GM11168 (cell line): ENCODE measurements around the gene BACH2.

ENCODE experiments used
- in situ Hi-C: fragments of 300-500 bp; cut with MboI; formaldehyde crosslinking; loops from one replicate; pipeline ENCODE4 v1.12.0; 2022; ENCODE audit warnings: low sequenced_read_pairs; ENCODE audit not compliant: unreplicated experiment

The BACH2 gene

DNA sequence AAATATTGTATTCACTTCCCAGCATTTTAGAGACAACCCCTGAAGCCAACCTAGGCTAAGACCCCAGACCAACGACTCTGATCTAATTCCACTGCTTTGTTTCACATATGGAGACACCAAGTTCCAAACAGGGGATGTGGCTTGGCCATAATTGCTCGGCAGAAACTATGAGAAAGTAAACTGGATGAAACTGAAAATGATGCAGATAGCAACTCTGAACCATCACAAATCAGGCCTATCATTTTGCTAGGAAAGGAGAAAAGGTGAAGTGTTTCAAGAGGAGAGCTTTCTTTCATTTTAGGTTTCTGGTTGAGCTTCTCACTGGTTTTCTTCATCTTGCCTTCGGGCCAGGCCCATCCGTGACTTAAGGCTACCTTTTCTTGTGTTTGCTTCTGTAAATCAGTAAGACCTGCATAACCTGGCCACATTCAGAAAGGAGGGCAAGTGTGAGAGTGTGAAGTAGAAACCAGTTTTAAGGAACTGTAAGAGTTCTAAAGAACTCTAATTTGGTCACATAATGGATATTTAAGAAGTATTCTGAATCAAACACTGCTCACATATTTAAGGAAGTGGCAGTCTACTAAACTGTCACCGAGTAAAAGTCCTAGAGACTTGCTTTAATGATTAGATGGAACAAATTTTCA is 105.8 kb downstream of the BACH2 start:
- in situ Hi-C loops = no loop called here

DNA sequence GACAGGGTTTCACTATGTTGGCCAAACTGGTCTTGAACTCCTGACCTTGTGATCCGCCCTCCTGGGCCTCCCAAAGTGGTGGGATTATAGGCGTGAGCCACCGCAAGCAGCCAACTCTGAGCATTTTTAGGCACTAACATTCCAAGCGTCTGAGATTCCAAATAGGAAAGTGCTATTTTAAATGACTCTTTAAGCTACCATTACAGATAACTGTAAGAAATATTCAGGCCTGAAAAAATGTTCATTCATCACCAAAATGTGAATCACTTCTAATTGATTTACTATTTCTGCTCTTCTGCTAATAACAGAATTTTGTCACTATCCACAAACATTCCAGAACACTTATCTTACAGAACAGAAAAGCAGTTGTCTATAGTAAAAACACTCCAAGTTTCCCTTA is 106.5 kb downstream of the BACH2 start:
- in situ Hi-C loops = no loop called here

- in situ Hi-C loops = no loop called here
Observed at GRCh38 chr6:90187437-90188121, 109.1 kb downstream of the BACH2 start.

DNA sequence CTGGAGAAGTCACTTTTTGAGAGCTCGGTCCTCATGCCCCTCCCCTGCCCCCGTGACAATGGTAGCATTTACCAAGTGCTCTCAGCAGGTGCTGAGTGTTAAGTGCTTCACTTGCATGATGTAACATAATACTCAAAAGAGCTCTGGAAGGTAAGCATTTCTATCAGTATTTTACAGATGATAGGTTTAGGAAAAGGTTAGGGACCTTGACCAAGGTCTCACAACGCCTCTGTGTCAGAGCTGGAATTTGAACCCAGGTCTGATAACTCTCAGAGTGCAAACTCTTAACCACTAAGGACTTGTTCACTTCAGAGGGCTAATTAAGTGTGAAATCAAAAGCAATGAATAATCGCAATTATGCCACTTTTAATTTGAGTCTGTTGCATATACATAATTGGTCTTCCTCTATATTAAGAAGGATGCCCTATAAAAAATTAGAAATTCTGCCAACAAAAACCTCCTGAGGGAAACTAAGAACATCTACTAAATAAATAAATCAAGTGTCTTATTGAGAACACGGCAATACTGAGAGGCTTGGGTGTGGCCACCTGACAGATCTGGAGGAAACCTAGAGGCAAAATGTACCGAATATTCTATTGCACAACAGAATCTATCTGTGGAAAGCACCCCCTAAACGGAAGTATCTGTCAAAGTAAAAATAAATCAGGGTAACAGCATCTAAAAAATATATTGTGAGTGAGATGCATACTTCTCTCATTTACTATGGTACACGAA is 109.8 kb downstream of the BACH2 start:
- in situ Hi-C loops = no loop called here

DNA sequence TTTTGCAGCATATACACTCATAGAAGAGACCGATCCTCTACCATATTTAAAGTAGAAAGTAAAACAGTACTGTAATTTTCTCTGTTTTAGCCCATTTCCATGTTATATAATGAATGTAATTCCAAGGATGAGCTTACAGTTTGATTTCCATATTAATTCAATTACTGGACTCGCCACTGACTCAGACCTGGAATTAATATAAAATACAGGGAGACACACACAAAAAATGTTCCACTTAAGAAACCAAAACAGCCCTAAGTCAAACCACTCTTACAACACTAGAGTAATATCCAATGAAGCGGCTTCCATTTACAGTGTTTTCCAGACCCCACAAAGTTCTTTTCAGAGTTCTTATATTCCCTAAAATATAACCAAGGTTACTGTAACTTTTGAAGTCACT is 110.6 kb downstream of the BACH2 start:
- in situ Hi-C loops = no loop called here

DNA sequence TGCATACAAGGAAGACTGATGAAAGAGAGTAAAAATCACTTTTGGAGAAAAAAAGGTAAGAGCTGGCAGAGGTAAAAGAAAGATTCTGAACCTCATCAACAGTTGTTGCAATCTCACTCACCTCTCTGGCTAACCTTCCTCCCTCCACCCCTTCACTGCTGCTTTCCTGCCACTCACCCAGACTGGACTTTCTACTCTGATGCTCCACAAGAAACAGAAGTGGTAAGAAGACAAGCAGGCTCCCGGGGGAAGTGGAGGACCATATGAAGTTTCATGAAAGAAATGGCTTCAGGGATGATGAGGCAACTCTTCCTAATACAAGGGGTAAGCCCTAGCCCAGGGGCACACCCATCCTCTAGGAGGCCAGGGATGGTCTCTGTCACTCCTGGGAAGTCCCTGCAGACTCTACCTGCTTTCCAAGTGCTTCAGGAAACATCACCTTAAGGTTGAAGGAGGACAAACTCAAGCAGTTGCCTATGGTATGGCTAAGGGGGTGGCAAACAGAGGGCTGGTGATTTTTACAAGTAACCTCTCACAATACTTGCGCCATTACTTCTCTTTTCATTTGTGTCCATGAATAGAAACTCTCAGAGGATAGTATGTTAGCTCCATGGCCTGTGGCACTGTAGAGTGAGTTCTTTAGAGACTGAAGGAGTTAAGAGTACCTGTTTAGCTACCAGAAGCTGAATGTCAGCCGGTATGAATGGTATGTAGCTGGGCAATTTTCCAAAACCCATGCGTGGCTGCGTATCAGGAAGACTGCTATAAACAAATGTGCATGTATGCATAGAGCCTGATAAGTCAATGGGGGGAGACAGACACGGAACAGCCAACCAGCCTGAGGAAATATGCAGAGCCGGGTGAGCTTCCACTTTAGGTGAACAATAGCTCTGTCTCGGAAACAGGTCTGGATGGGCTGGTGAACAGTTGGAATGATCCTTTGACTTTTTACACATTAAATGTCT is 112.0 kb downstream of the BACH2 start:
- in situ Hi-C loops = no loop called here

DNA sequence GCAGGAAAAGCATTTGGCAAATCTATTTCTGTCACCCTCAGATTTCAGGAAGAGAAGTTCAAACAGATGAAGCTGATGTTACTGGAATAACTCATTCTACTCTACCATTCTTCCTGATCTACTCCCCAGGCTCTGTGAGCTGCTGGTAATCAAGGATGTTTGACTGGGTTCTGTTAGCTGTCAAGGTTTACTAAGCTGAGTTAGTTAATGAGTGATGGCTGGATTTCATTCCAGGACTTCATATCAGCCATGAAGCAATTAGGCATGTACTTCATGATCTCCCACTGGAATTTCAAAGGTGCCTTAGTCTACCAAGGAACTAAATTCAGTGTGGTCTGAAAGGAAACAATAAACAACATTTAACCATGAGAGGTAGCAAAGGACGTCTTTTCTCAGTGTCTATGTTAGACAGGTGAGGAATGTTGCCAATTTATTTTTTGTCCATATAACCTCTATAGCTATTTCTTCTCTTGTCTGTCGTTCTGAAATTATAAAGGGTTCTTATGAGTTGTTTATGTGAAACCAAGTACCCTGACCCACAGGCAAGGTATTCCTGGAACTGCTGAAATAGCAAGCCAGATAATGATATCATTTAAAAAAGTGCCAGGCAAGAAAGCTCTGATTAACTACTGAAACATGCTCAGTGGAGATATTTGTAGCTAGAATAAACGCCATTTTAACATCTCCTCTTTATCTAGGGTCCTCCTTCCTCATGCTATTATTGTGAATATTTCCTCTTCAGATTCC is 112.9 kb downstream of the BACH2 start:
- in situ Hi-C loops = no loop called here

- in situ Hi-C loops = no loop called here
Observed at GRCh38 chr6:90180526-90180925, 116.1 kb downstream of the BACH2 start.

DNA sequence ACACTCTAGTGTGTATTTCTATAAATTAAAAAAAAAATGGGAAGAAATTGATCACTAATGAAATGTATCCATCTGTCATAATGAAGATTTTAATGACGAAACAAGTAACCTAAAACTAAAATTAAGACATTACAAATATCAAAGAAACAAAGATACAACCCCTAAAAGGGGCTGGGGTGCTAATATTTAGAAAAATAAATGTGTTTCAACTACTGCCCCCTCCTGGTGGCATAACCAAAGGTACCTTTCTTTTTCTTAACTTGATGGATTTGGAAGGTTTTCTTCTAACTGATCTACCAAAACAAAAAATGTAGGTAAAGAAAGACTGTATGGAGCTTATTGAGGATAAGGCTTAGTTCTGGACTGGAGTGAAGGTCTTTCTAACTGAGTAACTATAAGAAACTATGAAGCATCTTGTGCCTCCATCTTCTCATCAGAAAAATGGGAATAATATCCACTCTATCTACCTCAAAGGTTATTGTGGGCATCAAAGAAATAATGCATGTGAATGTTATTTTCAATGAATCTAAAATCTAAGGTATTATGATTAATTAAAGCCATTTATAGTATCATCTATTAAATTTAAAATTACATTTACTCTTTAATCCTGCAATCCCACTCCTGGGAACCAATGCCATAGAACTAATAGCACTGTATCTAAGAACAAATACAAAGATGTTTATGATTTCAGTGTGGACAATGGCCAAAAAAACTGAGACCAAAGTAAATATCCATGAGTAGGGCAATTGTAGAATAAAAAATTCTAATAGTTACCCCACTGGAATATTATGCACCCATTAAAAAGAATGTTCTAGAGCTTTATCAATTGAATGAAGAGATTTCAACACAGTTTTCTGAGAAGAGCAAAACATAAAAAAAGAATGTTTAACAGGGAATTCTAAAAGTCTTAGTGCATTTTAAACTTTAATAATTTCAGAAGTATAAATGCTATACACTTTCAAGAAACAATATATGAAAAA is 117.2 kb downstream of the BACH2 start:
- in situ Hi-C loops = no loop called here

GRCh38 chr6:90178384-90178855 is 118.2 kb downstream of the BACH2 start:
- in situ Hi-C loops = no loop called here

DNA sequence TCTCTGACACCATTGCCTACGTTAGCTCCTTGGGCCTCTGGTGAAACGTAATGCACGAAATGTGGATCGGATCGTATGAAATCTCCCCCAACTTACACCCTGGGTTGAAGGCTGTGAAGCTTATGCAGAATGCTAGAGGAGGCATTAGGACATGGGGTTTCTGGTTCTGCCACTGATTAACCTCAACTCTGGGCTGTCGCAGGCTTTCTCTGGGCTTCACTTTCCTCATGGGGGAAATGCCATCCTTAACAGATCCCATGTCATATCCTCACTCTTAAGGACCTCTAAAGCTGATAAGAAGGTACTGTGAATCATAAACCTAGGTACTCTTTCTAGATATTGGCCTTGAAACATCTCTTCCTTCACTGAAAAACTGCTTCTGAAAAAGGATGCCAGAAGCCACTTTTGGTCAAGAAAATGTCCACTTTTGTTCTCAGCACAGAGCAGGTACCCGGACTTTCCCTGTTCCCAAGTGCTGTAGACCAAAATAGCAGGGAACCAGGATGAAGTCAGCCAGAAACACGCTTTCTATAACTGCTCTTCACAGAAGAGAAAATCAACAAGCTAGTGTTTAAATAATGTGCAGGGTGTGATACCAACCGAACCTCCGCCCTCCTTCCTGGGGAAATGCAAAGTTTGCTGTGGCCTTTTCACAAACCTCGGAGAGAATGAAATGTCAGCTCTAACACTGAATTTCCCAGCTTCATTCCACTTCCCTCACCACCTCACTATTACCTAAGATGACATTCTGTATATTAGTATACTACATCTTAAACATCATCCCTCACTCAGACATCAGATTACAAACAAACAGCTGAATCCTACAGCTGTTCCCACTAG is 118.9 kb downstream of the BACH2 start:
- in situ Hi-C loops = no loop called here

DNA sequence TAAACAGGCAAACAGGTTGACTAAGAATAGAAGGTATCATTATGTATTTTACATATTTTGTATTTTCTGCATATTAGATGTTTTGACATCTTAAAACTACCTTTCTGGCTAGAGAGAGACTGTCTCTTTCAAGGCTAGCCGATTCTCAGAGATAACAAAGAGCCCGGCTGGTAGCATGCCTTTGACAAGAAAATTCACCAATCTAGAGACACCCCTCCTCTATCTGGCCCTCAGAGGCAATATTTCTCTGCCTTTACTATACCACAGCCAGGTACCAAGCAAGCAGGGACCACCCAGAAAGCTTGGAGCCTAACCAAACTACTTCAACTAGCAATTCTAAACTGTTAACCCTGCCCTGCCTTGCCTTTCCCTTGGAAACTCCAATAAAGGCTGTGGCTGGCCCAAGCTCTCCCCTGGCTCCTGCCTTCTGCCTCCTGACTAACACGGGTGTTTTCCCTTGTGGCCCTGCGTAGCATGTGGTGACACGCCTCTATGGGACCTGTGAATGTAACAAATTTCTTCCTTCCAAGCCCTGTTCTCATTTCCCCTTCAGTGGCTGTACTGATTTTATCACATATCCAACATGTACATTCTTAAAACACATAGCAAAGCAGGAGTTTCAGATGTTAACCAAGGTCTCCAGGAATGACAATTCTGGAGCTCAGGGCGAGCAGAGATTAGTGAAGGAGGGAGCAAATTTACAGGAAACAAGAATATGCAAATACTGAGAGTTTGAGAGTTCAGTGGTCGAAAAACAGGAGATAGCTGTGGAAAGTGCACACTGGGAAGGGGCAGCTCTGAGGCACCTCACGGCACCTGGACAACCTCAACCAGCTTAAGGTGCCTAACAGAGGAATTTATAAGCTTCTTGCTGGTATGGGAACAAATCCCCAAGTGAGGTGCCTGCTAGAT is 120.8 kb downstream of the BACH2 start:
- in situ Hi-C loops = no loop called here

DNA sequence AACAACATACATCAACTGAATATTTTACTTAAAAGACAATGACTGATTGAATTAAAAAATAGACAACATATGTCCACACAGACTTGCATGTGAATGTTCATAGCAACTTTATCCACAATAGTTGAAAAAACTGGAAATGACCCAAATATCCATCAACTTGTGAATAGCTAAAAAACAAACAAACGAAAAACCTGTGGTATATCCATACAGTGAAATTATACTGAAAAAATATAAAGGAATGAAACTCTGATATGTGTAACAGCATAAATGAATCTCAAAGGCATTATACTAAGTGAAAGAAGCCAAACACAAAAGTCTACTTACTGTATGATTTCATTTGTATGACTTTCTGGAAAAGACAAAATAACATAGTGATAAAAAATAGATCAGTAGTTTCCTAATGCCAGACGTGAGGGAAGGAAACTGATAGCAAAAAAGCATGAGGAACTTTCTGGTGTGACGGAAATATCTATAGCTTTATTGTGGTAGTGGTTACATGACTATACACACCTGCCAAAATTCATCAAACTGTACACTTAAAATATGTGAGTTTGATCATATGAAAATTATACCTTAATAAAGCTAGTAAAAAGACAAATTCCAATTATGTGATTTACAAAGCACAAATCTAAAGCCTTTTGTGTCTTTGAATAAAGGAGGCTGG is 123.2 kb downstream of the BACH2 start:
- in situ Hi-C loops = no loop called here

DNA sequence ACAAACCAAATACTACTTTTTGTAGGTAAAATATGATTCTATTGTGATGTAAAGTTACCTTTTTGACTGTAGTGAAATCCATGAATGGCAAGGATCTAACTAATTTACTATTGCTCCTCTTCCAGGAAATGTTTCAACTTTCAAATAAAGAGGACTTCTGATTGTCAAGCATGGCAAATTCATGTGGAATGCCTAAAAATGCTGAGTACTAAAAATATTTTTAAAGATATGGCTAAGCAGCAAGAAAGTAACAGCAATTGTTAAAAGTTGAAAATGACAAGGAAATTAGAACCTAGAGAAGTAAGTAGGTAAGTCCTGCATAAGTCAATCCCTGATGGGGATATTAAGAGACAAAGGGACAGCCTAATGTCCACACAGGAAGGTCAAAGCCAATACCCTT is 126.0 kb downstream of the BACH2 start:
- in situ Hi-C loops = no loop called here

DNA sequence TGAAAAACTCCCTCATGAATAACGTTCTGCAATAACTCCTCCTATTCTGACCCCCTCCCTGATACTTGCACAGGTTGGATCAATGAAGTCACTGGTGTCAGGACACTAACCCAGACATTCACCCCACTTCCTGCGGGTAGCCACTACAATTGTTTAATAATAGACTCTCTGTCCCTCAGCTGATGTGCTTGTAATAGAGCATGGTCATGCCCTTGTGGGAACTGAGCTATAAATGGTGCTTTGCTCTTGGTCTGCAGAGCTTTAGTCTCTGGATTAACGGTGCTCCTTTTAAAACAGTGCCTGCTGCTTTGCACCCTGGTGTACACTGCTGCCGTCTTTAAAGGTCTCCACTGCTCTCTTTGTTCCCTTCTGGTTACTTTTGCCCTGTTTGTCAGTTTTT is 127.3 kb downstream of the BACH2 start:
- in situ Hi-C loops = no loop called here

- in situ Hi-C loops = no loop called here
Observed at GRCh38 chr6:90168693-90169131, 127.9 kb downstream of the BACH2 start.
